NK-92 treated with Interleukin-12 subunit alpha and Interleukin-12 subunit beta, amount 100 ng/mL, for 24 hours (cell line): ENCODE results near the gene USP8.

ENCODE experiments used
- DNase-seq: peaks from one replicate; lab custom pipeline; 2025; lab: John Stamatoyannopoulos, UW

The USP8 gene

DNA sequence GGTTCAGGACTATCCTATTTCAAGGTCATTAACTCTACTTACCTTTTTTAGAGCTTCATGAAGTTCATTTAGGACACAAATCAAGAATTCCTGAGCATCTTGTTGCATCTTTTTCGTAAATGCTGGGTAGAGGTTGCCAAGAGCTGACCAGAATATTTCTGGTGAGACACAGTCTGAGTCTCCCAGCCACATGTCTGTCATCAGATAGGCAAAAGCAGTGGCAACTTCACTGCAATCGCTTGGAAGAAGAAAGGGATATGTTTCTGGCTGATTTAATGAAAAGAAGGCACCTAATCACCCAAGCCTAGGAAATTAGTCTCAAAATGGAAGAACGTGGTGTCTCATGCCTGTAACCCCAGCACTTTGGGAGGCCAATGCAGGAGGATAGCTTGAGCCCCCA lies 119.4 kb downstream of the USP8 start:
- no peak for DNase-seq

DNA sequence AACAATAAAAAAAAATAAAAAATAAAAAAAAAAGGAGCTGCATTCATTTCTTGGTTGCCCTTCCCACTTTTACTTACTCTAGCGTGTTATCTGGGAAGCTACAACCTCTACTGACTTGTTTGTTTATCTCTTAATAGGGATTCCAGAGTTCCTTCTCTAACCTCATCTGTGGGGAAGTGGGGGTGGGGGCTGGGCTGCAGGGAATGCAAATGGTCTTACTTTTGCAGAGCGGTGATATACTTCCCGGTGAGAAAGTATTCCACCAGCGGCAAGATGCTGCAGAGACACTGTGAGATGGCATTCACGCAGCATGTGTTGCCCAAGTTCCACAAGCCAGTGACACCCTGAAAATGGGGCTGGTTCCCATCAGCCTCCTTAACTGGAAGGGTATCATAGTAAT lies 120.2 kb downstream of the USP8 start:
- DNase-seq: no peak

DNA sequence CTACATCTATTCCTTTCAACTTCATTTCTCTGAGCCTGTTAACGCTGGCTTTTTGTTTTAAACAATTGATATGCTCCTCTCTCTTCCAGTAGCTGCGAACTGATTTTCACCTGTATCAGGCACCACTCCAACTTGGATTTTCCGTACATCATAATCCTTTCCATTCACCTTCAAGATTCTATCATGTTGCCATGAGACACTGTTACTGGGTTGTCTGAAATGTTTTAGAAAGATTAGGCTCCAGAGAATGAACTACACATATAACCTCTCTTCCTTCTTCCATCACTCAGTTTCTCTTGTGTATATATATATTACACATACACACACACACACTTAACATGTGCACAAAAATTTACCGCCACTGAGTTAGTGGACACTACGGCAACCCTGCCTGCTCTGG lies 122.4 kb downstream of the USP8 start, which contains the start of gene USP50:
Gene USP50 (minus strand): TSS at position 101 of the 400 bp plus-strand sequence. CDS start 141 bp downstream, outside the sequence.
- DNase-seq: no peak

DNA sequence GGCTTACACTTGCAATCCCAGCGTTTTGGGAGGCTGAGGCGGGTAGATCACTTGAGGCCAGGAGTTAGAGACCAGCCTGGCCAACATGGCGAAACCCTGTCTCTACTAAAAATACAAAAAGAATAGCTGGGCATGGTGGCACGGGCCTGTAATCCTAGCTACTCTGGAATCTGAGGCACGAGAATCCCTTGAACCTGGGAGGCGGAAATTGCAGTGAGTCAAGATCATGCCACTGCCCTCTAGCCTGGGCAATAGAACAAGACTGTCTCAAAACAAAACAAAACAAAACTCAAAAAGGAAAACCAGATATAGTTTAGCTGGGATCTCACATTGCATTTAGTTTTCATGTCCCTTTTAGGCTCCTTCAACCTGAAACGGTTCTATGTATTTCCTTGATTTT lies 125.1 kb downstream of the USP8 start:
- no peak for DNase-seq

DNA sequence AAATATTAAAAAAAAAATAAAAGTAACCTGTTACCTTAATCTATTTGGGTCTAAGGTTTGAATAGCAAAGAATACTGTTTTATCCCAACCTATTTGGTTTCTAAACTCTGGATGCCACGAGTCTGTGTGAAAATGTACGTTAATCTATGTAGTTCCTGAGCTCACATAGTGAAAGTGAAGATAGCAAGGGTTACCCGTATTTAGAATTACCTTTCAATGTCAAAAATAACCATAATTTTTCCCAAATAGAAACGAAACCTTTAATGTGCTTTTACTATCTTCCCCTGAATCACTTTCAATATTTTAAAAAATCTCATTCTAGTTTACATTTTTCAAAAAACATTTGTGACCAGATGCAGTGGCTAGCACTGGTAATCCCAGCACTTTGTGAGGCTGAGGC lies 128.0 kb downstream of the USP8 start:
- DNase-seq: no peak

DNA sequence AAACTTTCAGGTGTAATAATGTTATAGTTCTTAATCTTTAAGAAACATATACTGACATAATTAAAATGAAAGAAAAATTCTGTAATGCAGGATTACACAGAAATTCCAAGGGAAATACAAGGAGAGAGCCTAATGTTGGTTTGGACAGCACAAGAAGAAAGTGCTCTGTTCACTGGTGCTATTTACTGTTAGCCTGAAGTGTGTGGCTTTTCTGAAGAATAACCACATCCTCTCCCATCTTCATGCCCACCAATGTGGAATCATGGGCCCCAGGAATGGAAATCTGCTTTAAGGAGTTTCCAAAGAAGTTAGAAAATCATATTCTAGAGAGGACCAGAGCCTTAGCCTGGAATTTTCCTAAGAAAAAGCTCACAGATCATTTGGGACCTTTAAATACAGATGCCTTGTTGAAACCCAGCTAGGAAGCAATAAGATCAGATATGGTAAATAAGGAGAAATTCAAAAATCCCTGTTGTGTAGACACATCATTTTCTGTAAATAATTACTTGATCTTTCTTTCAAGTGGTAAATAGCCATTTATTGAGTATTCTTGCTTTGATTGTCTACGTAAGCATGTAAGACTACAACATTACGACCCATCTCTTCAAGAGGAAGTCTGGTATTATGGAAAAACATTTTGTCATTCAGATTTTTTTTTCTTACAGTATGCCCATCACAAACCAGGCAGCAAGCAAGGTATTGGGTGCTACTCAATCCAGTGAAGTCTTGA lies 132.6 kb downstream of the USP8 start:
- no peak for DNase-seq

DNA sequence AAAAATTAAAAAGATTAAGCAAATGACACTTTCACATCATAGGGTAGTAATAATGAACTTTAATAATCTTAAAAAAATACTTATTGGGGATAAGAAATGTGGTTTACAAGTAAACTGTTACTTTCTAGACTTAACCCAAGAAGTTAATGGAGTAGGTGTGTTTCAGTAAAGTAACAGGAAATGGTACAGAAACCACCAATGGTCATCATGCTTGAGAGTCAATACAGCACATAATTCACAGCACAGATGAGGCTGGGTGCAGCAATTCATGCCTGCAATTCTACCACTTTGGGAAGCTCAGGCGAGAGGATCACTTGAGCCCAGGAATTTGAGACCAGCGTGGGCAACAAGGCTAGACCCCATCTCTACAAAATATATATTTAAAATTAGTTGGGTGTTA lies 133.8 kb downstream of the USP8 start:
- DNase-seq: no peak

DNA sequence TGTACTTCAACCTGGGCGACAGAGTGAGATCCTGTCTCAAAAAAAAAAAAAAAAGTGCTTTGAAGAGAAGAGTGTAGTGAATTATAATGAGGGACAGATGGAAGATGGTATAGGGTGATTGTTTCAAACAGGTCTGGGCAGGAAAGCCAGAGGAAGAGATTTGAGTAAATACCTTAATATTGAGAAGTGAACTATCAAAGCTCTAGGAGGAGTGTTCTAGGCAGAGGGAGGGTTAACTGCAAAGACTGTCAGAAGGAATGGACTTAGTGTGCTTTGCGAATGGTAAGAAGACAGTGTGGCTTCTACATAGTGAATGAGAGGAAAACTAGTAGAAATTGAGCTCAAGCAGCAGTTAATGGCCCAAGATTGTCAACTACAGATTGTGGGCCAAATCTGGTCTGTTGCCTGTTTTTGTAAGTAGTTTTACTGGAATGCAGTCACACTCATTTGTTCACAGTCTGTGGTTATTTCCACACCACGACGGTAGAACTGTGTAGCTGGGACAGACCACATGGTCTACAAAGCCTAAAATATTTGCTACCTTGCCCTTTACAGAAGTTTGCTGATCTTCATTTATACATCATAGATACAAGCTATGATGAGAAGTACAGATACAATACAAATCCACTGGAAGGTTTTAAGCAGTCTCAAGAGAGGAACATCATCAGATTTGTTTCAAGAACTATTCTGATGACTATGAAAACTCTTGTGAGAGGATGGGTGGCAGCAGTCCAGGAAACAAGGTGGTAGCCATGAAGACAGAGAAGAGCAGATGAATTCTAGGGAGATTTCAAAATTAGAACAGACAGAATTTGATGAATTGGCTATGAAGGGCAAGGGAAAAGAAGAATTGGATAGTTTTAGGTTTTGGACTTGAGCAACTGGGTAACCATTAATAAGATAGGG lies 138.8 kb downstream of the USP8 start:
- DNase-seq: no peak

DNA sequence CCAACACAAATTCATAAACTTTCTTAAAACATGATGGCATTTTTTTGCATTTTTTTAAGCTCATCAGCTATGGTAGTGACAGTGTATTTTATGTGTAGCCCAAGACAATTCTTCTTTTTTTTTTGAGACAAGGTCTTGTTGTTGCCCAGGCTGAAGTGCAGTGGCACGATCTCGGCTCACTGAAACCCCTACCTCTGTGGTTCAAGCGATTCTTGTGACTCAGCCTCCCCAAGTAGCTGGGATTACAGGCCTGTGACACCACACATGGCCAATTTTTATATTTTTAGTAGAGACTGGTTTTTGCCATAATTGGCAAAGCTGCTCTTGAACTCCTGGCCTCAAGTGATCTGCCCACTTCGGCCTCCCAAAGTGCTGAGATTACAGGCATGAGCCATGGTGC lies 139.6 kb downstream of the USP8 start:
- no peak for DNase-seq
